ENCODE data around the gene ITGB7.

- TF ChIP-seq GATA2 (IDR thresholded peaks at IDR 0.05; ENCODE audit: low read depth, low read length) = no peak
- TF ChIP-seq GATA3 (IDR thresholded peaks at IDR 0.05; ENCODE audit: low read depth, low read length) = no peak
Measured at GRCh38 chr12:53160000-53160399, 47.1 kb downstream of the ITGB7 start.

All from SH-SY5Y (cell line).